Keratinocyte (primary cell): ENCODE data around the gene HPCAL1. TPM values are rescaled to one million over a fixed set of nuclear protein-coding genes. Genes with fewer than 3 reads are reported as not detected.

Experiments used
- DNase-seq: peaks from one replicate; pipeline ENCODE4 v3.0.0-alpha.2; 2011; ENCODE audit warnings: low read depth, missing footprints, low spot score
- FAIRE-seq: peaks from 2 replicates; lab custom pipeline; 2011; peaks lifted over from hg19 to GRCh38; lab: Jason Lieb, UNC
- H2AFZ ChIP-seq: 2 replicates; pipeline ENCODE4 v1.6.0; 2012; ENCODE audit warnings: low read length, control low read depth, inconsistent platforms; ENCODE audit not compliant: control insufficient read depth
- H3K27ac ChIP-seq: 2 replicates; pipeline ENCODE4 v1.5.1; 2011; ENCODE audit warnings: low read length; ENCODE audit not compliant: control insufficient read depth, insufficient read depth
- H3K27me3 ChIP-seq: 3 replicates; pipeline ENCODE4 v1.6.0; 2011; ENCODE audit warnings: low read length; ENCODE audit not compliant: control insufficient read depth, insufficient read depth; ENCODE audit errors: extremely low read depth
- H3K36me3 ChIP-seq, 2 experiments: 2 replicates in 1 of 2; 3 replicates in 1 of 2; pipeline ENCODE4 v1.5.1; 2011; ENCODE audit warnings: low read length in 2 of 2, mild to moderate bottlenecking in 1 of 2; ENCODE audit not compliant: control insufficient read depth in 2 of 2, insufficient read depth in 2 of 2; ENCODE audit errors: extremely low read depth in 1 of 2
- H3K4me1 ChIP-seq: 3 replicates; pipeline ENCODE4 v1.5.1; 2011; ENCODE audit warnings: low read length; ENCODE audit not compliant: control insufficient read depth, insufficient read depth; ENCODE audit errors: extremely low read depth
- H3K4me2 ChIP-seq: 3 replicates; pipeline ENCODE4 v1.6.0; 2011; ENCODE audit warnings: low read depth, low read length; ENCODE audit not compliant: control insufficient read depth, insufficient read depth; ENCODE audit errors: extremely low read depth
- H3K4me3 ChIP-seq, 3 experiments: fragments of 200-600 bp in 1 of 3; sonication (generic) in 1 of 3; 2 replicates in 2 of 3; 3 replicates in 1 of 3; pipeline ENCODE4 v1.5.1; 2011 to 2016; ENCODE audit warnings: low read length in 3 of 3, mild to moderate bottlenecking in 3 of 3, control low read depth in 2 of 3, inconsistent platforms in 1 of 3, low read depth in 1 of 3, mixed read lengths in 1 of 3, mixed run types in 1 of 3, moderate library complexity in 1 of 3; ENCODE audit not compliant: control insufficient read depth in 2 of 3, insufficient read depth in 2 of 3; ENCODE audit errors: extremely low read depth in 1 of 3
- H3K79me2 ChIP-seq: 2 replicates; pipeline ENCODE4 v1.6.0; 2012; ENCODE audit warnings: low read length; ENCODE audit not compliant: control insufficient read depth, insufficient read depth
- H3K9ac ChIP-seq: 3 replicates; pipeline ENCODE4 v1.6.0; 2011; ENCODE audit warnings: low read length; ENCODE audit not compliant: control insufficient read depth, insufficient read depth; ENCODE audit errors: extremely low read depth
- H3K9me1 ChIP-seq: 3 replicates; pipeline ENCODE4 v1.6.0; 2011; ENCODE audit warnings: low read length; ENCODE audit not compliant: control insufficient read depth, insufficient read depth; ENCODE audit errors: extremely low read depth
- H3K9me3 ChIP-seq: 2 replicates; pipeline ENCODE4 v1.5.1; 2012; ENCODE audit warnings: low read depth, low read length; ENCODE audit not compliant: control insufficient read depth
- H4K20me1 ChIP-seq: 3 replicates; pipeline ENCODE4 v1.6.0; 2011; ENCODE audit warnings: low read length; ENCODE audit not compliant: control insufficient read depth, insufficient read depth; ENCODE audit errors: extremely low read depth
- EZH2 ChIP-seq: IDR thresholded peaks from one replicate; pipeline ENCODE4 v1.6.1; 2012; ENCODE audit warnings: inconsistent platforms, mild to moderate bottlenecking, low read length, moderate library complexity
- dilution Hi-C: fragments of 300-500 bp; cut with MboI; formaldehyde crosslinking; loops from one replicate; pipeline ENCODE4 v1.7.0; 2020; ENCODE audit warnings: low sequenced_read_pairs; ENCODE audit not compliant: extremely low pct_ligation_motif_present
- polyA plus RNA-seq, 5 experiments: library from polyadenylated mRNA; depleted of rRNA in 3 of 5; stranded (reverse) in 3 of 5; stranded (forward) in 1 of 5; unstranded in 1 of 5; fragments of >200 nt; gene quantifications; 1 replicate in 1 of 5; 2 replicates in 3 of 5; 3 replicates in 1 of 5; pipeline versions ENCODE4 v1.2.1 to v1.2.3, GENCODE V29; 2011 to 2012; ENCODE audit warnings: missing spikeins in 2 of 5, low read depth in 1 of 5, low replicate concordance in 1 of 5
- TF ChIP-seq, protein P1 (sequence below), 3 experiments: IDR thresholded peaks in 1 of 3; conservative IDR thresholded peaks in 1 of 3; optimal IDR thresholded peaks in 1 of 3; 2 replicates in 2 of 3; 3 replicates in 1 of 3; pipeline versions ENCODE3 to v1.5.1; 2011; ENCODE audit warnings: low read length in 3 of 3, mild to moderate bottlenecking in 3 of 3, moderate library complexity in 2 of 3, control low read depth in 1 of 3, inconsistent platforms in 1 of 3; ENCODE audit not compliant: insufficient read depth in 2 of 3; ENCODE audit errors: extremely low read depth in 1 of 3

HPCAL1 gene
- polyA plus RNA-seq, 1 donor (not counting 4 experiments of a cell fraction or from before 2014, with no cell fraction given): 18.0 TPM

DNA sequence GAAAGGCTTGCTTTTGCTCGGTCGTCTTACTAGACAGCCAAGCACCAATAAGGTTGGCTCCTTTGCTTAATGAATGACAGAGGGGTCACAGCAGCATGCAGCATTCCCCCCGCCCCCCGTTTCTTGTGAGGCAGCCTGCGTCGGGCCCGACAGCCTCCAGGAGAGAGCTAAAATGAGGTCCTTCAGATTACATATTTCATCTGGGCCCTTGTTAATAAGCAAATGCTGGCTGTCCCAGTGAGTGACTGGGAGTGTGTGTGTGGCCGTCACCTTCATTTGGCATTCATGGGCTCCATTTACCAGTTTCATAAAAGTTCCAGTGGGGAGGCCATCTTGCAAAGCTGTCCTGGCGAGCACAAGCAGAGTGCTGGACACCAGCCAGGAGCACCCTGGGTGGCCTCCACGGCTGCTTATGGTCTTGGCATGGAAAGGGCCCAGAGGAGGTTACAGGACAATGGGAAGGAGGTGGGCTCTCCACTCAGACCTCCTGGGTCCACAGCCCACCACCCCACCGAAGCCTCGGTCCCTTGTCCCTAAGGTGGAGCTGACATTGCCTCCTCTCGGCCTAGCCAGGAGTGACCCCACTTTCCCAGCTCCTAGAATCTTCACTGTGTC lies 108.2 kb downstream of the HPCAL1 start:
- H3K9me3 ChIP-seq: no peaks in the 10 kb centered on the region
- DNase-seq: no peak
- H2AFZ ChIP-seq: no peak overlapping the region
- peaks cover 2 to 10% of the 10 kb centered on the region in 2 experiments for H3K36me3 ChIP-seq
- dilution Hi-C loops: no loop called here
- peaks cover 63% of the 10 kb centered on the region for H3K4me1 ChIP-seq
- no peaks in the 10 kb centered on the region for H3K79me2 ChIP-seq
- FAIRE-seq: no peak
- H3K4me2 ChIP-seq: no peak overlapping the region
- TF ChIP-seq EZH2: no peak
- TF ChIP-seq, protein P1, sequence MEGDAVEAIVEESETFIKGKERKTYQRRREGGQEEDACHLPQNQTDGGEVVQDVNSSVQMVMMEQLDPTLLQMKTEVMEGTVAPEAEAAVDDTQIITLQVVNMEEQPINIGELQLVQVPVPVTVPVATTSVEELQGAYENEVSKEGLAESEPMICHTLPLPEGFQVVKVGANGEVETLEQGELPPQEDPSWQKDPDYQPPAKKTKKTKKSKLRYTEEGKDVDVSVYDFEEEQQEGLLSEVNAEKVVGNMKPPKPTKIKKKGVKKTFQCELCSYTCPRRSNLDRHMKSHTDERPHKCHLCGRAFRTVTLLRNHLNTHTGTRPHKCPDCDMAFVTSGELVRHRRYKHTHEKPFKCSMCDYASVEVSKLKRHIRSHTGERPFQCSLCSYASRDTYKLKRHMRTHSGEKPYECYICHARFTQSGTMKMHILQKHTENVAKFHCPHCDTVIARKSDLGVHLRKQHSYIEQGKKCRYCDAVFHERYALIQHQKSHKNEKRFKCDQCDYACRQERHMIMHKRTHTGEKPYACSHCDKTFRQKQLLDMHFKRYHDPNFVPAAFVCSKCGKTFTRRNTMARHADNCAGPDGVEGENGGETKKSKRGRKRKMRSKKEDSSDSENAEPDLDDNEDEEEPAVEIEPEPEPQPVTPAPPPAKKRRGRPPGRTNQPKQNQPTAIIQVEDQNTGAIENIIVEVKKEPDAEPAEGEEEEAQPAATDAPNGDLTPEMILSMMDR (optimal IDR thresholded peaks at IDR 0.05 in 1 of 3, IDR thresholded peaks at IDR 0.05 in 1 of 3, conservative IDR thresholded peaks at IDR 0.05 in 1 of 3; ENCODE audit: extremely low read depth in 1 of 3, insufficient read depth in 2 of 3, low read length in 3 of 3): no peak
- H3K9me1 ChIP-seq: peaks cover 4% of the 10 kb centered on the region
- no peak overlapping the region for H3K27ac ChIP-seq
- H4K20me1 ChIP-seq: peaks cover 2% of the 10 kb centered on the region
- no peaks in the 10 kb centered on the region for H3K27me3 ChIP-seq
- no peak overlapping the region for H3K9ac ChIP-seq
- no peak overlapping the region for H3K4me3 ChIP-seq

- FAIRE-seq: no peak
- Histone ChIP-seq H3K4me1 (peaks cover 57% of the 10 kb centered on the region), H3K36me3 (peaks cover 2 to 10% of the 10 kb centered on the region in 2 experiments), H3K9me1 (peaks cover 4% of the 10 kb centered on the region), H3K27ac (no peak overlapping the region), H3K79me2 (no peaks in the 10 kb centered on the region), H3K27me3 (no peaks in the 10 kb centered on the region), H3K4me3 (no peak overlapping the region), H3K9me3 (no peaks in the 10 kb centered on the region), H3K4me2 (no peak overlapping the region), H3K9ac (no peak overlapping the region), H4K20me1 (peaks cover 2% of the 10 kb centered on the region), H2AFZ (no peak overlapping the region)
- TF ChIP-seq, protein P1 (optimal IDR thresholded peaks at IDR 0.05 in 1 of 3, IDR thresholded peaks at IDR 0.05 in 1 of 3, conservative IDR thresholded peaks at IDR 0.05 in 1 of 3; ENCODE audit: extremely low read depth in 1 of 3, insufficient read depth in 2 of 3, low read length in 3 of 3): no peak
- TF ChIP-seq EZH2: no peak
- dilution Hi-C loops: no loop called here
- no peak for DNase-seq
These were observed 108.9 kb downstream of the HPCAL1 start for GRCh38 chr2:10411557-10411956.
